Nephron (organoid): Measurements from ENCODE around the gene PITPNC1.
"Not testable (repeated sequence)": the region's sequence is repeated elsewhere in the genome, so short reads cannot be mapped to it uniquely, and the experiment has no call there.

Experiments used
- H3K27ac Mint-ChIP-seq, 3 experiments: 2 replicates each; pipeline ENCODE4 v1.8.0; 2020; ENCODE audit warnings: mixed read lengths in 3 of 3, mild to moderate bottlenecking in 2 of 3, moderate library complexity in 1 of 3
- H3K27me3 Mint-ChIP-seq: 2 replicates; pipeline ENCODE4 v1.8.0; 2021; ENCODE audit warnings: low read depth, mild to moderate bottlenecking, moderate library complexity, mixed read lengths
- H3K36me3 Mint-ChIP-seq: 2 replicates; pipeline ENCODE4 v1.8.0; 2020; ENCODE audit warnings: low read depth, mixed read lengths
- H3K4me1 Mint-ChIP-seq: 2 replicates; pipeline ENCODE4 v1.8.0; 2020; ENCODE audit warnings: mixed read lengths
- H3K4me3 Mint-ChIP-seq, 3 experiments: 2 replicates each; pipeline ENCODE4 v1.8.0; 2020; ENCODE audit warnings: mild to moderate bottlenecking in 3 of 3, mixed read lengths in 3 of 3, moderate library complexity in 2 of 3
- H3K9me3 Mint-ChIP-seq: 2 replicates; pipeline ENCODE4 v1.8.0; 2020; ENCODE audit warnings: mixed read lengths
- CTCF ChIP-seq, 3 experiments: fragments of 200-600 bp; sonication (generic); IDR thresholded peaks; one replicate each; pipeline ENCODE4 v1.5.0; 2021; ENCODE audit warnings: antibody characterized with exemption in 3 of 3; ENCODE audit not compliant: unreplicated experiment in 3 of 3

The PITPNC1 gene

GRCh38 chr17:67637901-67638641 lies 261.0 kb downstream of the PITPNC1 start:
- peaks cover 31% of the 10 kb centered on the region for H3K4me1 Mint-ChIP-seq
- H3K27ac Mint-ChIP-seq: peak overlapping the region; percentile 12 to 73 (median 48)
- no peak overlapping the region for H3K4me3 Mint-ChIP-seq
- no peaks in the 10 kb centered on the region for H3K36me3 Mint-ChIP-seq
- H3K9me3 Mint-ChIP-seq: no peaks in the 10 kb centered on the region
- H3K27me3 Mint-ChIP-seq: no peaks in the 10 kb centered on the region
- TF ChIP-seq CTCF (IDR thresholded peaks at IDR 0.05; ENCODE audit: unreplicated experiment in 3 of 3): no peak

GRCh38 chr17:67638871-67639270 lies 261.8 kb downstream of the PITPNC1 start:
- Mint-ChIP-seq H3K4me3 (no peak overlapping the region), H3K9me3 (no peaks in the 10 kb centered on the region), H3K27ac (peak overlapping the region in 1 of 3 experiments; percentile 55), H3K4me1 (peaks cover 31% of the 10 kb centered on the region), H3K27me3 (no peaks in the 10 kb centered on the region), H3K36me3 (no peaks in the 10 kb centered on the region)
- TF ChIP-seq CTCF (IDR thresholded peaks at IDR 0.05; ENCODE audit: unreplicated experiment in 3 of 3): no peak

GRCh38 chr17:67639555-67639954 lies 262.5 kb downstream of the PITPNC1 start:
- H3K27me3 Mint-ChIP-seq: no peaks in the 10 kb centered on the region
- no peak overlapping the region for H3K4me3 Mint-ChIP-seq
- no peaks in the 10 kb centered on the region for H3K9me3 Mint-ChIP-seq
- H3K36me3 Mint-ChIP-seq: no peaks in the 10 kb centered on the region
- TF ChIP-seq CTCF (IDR thresholded peaks at IDR 0.05; ENCODE audit: unreplicated experiment in 3 of 3): no peak
- peak overlapping the region in 2 of 3 experiments; percentile 55 to 71 for H3K27ac Mint-ChIP-seq
- peaks cover 31% of the 10 kb centered on the region for H3K4me1 Mint-ChIP-seq

- Mint-ChIP-seq H3K4me1 (peaks cover 31% of the 10 kb centered on the region), H3K27me3 (no peaks in the 10 kb centered on the region), H3K36me3 (no peaks in the 10 kb centered on the region), H3K27ac (peak overlapping the region in 1 of 3 experiments; percentile 71), H3K4me3 (no peak overlapping the region), H3K9me3 (no peaks in the 10 kb centered on the region)
- no peak for TF ChIP-seq CTCF (IDR thresholded peaks at IDR 0.05; ENCODE audit: unreplicated experiment in 3 of 3)
Measured at GRCh38 chr17:67639979-67640378, 262.9 kb downstream of the PITPNC1 start.

- Mint-ChIP-seq H3K4me3 (no peak overlapping the region), H3K9me3 (no peaks in the 10 kb centered on the region), H3K27me3 (no peaks in the 10 kb centered on the region), H3K4me1 (peaks cover 24% of the 10 kb centered on the region), H3K27ac (no peak overlapping the region), H3K36me3 (no peaks in the 10 kb centered on the region)
- TF ChIP-seq CTCF (IDR thresholded peaks at IDR 0.05; ENCODE audit: unreplicated experiment in 3 of 3): no peak
Measured at GRCh38 chr17:67642488-67642887, 265.4 kb downstream of the PITPNC1 start.

GRCh38 chr17:67644061-67644460 lies 267.0 kb downstream of the PITPNC1 start:
- no peak for TF ChIP-seq CTCF (IDR thresholded peaks at IDR 0.05; ENCODE audit: unreplicated experiment in 3 of 3)
- Mint-ChIP-seq H3K27me3 (no peaks in the 10 kb centered on the region), H3K4me1 (peaks cover 16% of the 10 kb centered on the region), H3K9me3 (no peaks in the 10 kb centered on the region), H3K4me3 (no peak overlapping the region), H3K27ac (no peak overlapping the region), H3K36me3 (no peaks in the 10 kb centered on the region)

GRCh38 chr17:67645195-67645594 lies 268.1 kb downstream of the PITPNC1 start:
- not testable (repeated sequence) for H3K4me1 Mint-ChIP-seq, H3K9me3 Mint-ChIP-seq, H3K4me3 Mint-ChIP-seq, H3K27ac Mint-ChIP-seq, H3K27me3 Mint-ChIP-seq, H3K36me3 Mint-ChIP-seq
